ENCODE results near the gene SNED1.

Gene SNED1

GRCh38 chr2:240992572-240993291 lies 5.7 kb upstream of the SNED1 start:
- no peak for DNase-seq

DNA sequence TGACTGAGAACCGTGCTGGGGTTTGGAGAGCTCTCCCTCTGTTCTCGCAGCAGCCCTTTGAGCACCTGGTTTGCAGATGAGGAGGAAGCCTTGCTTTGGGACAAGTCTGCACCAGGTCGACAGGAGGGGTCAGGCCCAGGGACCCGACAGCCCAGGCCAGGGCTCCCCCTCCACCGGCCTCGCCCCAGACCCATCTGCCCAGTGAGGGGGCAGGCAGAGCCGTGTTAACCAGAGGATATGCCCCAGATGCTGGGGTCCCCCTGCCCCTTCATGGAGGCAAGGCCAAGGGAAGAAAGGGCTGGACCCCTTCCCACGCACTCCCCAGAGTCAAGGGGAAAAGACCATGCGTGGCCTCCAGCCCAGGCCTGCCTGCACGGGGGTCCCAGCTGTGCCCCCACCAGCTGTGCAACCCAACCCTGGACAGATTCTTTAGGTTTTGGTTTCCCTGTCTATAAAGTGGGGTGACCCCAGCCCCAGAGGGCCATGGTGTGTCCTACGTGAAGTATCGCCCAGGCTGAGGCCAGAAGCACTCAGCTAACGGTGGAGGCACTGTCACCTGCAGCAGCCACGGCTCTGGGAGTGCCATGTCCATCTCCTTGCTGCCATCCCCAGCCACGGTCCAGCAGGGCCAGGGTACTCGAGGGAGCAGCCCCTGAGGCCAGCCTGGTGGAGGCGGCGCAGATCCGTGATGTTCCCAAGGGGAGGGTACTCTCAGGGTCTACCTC lies 4.8 kb upstream of the SNED1 start:
- no peak for DNase-seq

- no peak for DNase-seq
Observed at GRCh38 chr2:240994171-240994896, 4.1 kb upstream of the SNED1 start.

GRCh38 chr2:240995041-240996021 lies 3.1 kb upstream of the SNED1 start:
- no peak for DNase-seq

- no peak for DNase-seq
Observed at GRCh38 chr2:240996161-240996833, 2.1 kb upstream of the SNED1 start.

- no peak for DNase-seq
Observed at GRCh38 chr2:240996834-240997140, 1.6 kb upstream of the SNED1 start.

DNA sequence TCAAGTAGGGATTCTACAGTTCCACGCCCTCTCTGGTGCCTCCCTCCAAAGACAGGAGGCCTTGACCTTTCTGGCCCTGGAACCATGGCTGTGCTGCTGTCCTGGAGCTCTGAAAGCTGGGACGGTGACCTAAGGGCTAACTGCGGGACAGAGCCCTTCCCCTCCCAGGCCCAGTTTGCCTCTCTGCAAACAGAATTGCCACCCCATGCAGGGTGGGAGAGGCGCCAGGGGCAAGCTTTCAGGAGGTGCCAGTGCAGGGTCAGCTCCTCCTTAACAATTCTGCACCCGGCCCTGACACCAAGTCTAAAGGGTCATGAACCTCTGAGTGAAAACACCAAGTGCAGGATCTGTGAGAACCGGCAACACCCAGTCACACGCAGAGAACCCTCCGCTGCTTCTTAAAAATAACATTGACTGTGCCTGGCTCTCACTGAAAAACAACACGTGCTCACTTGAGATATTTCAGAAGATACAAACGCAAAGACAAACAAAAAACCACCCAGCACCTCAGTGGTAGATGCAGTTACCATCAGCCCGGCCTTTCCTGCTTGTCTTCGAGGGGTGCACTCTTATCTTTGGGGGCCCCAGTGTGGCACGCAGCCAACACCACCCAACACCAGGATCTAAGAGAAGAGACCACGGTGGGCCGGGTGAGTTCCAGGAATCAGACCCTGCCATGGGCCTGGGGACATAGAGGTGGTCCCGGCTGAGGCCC lies 1.1 kb upstream of the SNED1 start:
- DNase-seq: no peak

DNA sequence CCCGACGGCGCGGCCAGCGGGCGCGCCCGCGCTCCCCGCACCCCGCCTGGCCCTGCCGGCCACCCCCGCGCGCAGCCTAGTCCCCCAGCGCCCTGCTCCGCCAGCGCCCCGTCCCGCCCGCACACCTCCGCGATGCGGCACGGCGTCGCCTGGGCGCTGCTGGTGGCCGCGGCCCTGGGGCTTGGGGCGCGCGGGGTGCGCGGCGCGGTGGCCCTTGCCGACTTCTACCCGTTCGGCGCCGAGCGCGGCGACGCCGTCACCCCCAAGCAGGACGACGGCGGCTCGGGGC lies 232 bp downstream of the SNED1 start:
- DNase-seq: no peak

- DNase-seq: no peak
Observed at GRCh38 chr2:240998995-240999791, 775 bp downstream of the SNED1 start.

GRCh38 chr2:240999873-241000541 lies 1.6 kb downstream of the SNED1 start:
- DNase-seq: no peak

- no peak for DNase-seq
Observed at GRCh38 chr2:241000831-241001321, 2.5 kb downstream of the SNED1 start.

DNA sequence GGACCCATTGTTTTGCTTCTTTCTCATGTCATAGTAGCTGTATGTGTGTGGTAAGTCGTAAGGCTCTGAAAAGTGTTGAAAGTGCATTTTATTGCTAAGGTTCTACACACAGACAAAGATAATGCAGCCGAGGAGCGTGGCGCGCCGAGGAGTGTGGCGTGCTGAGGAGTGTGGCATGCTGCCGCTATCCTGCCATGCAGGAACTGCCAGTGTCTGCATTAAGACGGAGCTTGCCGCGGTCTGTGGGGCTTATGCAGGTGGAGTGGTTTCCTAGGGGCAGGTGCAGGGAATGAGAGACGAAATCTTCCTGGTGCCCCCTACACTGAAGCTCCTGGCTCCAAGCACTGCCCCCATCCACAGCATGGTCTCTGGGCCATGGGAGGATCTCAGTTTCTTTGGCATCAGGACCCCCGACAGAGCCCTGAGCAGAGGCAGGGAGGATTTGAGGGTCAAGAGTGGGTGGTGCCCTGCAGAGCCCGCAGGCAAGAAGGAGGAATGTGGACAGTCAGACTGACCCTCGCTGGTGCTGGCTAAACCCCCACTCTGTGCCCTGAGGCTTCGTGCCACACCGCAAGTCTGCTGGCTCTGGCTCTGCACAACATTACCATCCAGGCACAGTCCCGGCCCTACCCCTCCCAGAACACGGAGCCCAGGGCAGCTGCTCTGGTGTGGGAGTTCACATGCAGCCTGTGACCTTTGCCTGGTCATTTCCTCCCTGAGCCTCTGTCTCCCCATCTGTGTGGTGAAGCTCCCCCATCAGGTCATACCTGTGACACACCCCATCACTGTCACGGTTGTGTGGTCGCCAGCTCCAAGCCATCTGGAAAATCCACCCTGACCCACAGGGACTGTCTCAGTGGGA lies 3.2 kb downstream of the SNED1 start:
- no peak for DNase-seq

DNA sequence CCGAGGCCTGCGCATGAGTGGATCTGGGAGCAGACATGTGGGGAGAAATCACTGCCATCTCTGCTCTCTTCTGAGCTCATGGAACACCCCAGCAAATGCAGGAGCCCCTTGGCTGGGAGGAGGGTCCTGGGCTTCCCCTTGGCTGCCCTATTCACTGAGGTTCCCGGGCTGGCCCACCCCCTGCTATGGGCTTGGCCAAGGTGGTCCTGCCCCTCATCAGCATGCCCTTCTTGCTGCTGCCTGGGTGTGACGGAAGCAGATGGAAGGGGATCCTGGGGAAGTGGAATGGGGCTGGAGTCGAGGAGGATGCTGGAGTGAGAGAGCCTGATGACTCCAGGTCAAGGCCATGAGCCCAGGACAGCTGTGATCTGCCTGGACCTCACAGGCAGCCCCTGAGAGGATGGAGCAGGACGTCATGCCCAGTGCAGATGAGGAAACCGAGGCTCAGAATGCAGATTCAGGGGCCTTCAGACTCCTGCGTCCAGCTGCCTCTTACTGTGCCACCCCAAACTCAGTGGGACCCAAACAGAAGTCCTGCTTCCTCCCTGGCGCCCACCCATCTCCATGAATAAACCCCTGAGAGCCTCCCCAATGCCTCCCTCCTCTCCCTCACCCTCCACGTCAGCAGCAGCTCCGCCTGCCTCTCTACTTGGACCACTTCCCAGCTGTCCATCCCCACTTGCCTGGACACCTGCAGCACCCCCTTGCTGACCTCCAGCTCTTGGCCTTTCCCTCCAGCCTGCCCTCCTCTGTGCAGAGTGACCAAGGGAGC lies 4.0 kb downstream of the SNED1 start:
- no peak for DNase-seq

- no peak for DNase-seq
Observed at GRCh38 chr2:241003047-241003360, 4.6 kb downstream of the SNED1 start.

- DNase-seq: no peak
Observed at GRCh38 chr2:241003369-241003768, 5.0 kb downstream of the SNED1 start.

GRCh38 chr2:241003830-241004564 lies 5.6 kb downstream of the SNED1 start:
- DNase-seq: no peak

DNA sequence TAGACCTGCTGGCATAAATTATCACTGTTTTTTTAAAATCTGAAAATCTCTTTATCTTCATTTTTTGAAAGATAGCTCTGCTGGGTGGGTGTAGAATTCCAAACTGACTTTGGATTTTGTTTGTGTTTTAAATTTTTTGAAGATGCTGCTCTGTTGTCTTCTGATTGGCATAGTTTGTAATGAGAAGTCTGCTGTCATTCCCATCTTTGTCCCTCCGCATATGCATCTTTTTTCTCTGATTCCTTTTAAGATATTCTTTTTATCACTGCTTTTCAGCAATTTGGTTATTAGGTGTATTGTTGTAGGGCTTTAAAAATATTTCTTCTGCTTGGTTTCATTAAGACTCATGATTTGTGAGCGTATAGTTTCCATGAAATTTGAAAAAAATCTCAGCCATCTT lies 7.2 kb downstream of the SNED1 start:
- no peak for DNase-seq

DNA sequence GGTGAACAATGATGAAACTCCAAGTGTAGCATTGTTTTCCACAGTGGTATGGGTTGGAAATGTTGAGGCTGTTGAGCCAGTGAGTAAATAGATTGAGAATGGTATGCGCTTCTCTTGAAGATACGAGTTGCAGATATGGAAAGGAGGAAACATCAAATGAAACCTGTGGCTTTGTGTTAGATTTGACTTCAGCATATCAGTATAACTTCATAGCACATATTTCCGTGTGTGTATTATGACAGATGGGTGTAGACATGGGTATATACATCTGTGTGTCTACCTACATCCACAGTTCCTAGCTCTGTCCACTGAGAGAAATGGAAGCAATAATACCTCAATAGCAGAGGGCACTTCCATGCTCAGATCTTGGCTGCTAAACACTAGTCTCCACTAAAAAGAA lies 8.0 kb downstream of the SNED1 start:
- no peak for DNase-seq

Measured in RPMI8226 (cell line).